ENCODE results near the gene IREB2. TPM values are rescaled to one million over a fixed set of nuclear protein-coding genes. Genes with fewer than 3 reads are reported as not detected.
A peak's percentile ranks its signal among the peaks of the same experiment; 100 is the strongest.

Gene IREB2
- total RNA-seq = 10 to 100 TPM; 33.9 to 49.4 TPM
- polyA plus RNA-seq = 10 to 100 TPM in 1 of 2 donors, 1 to 10 TPM in 1; 7.9 to 10.1 TPM
- long read RNA-seq, donor 1, full-length matches to known transcripts = 1 of 12 reads
- long read RNA-seq, donor 1, partial matches to known transcripts = 6 of 12 reads
- long read RNA-seq, donor 1, other reads (novel, unspliced or antisense) = 5 of 12 reads
- long read RNA-seq, donor 2, full-length matches to known transcripts = 5 of 14 reads
- long read RNA-seq, donor 2, partial matches to known transcripts = 3 of 14 reads
- long read RNA-seq, donor 2, other reads (novel, unspliced or antisense) = 6 of 14 reads

- Histone ChIP-seq H3K4me1 (ENCODE audit: control insufficient read depth in 1 of 2, insufficient read depth in 2 of 2, low read length in 2 of 2) (no peaks in the 10 kb centered on the region), H3K9me3 (ENCODE audit: control insufficient read depth, low read length) (no peaks in the 10 kb centered on the region), H3K36me3 (ENCODE audit: control insufficient read depth in 1 of 2, insufficient read depth in 2 of 2, low read length in 1 of 2) (peaks cover 0 to 4% of the 10 kb centered on the region in 2 donors), H3K27me3 (ENCODE audit: control insufficient read depth in 1 of 2, insufficient read depth in 2 of 2, low read length in 1 of 2) (no peaks in the 10 kb centered on the region), H3K4me3 (ENCODE audit: low read length in 2 of 2) (peak within 1 kb of the TSS; percentile 71 to 93), H3K27ac (ENCODE audit: low read depth in 1 of 2, low read length in 2 of 2) (peak within 1 kb of the TSS; percentile 78)
- DNase-seq (peak; percentile 98), ATAC-seq (ENCODE audit: low FRiP score) (peak; percentile 99)
- intact Hi-C loops (cut with DNase I) = loop anchor here in 1 of 2 donors (5.0 to 10.0 kb wide), 2 partner anchors 104 to 173 kb away; partner anchors contain the start of genes DNAJA4 and PSMA4
- 0% methylated on average over 67 to 78 of the region's 78 CpGs for WGBS, 2 donors
Measured at GRCh38 chr15:78437762-78438618, at the start of gene IREB2. Gene IREB2 (plus strand): TSS chr15:78438216. CDS start chr15:78438338, 122 bp downstream.

GRCh38 chr15:78388865-78389264, 49.2 kb upstream of the IREB2 start:
- H3K36me3 ChIP-seq (ENCODE audit: control insufficient read depth in 1 of 2, insufficient read depth in 2 of 2, low read length in 1 of 2) = no peaks in the 10 kb centered on the region
- no peak overlapping the region for H3K4me3 ChIP-seq (ENCODE audit: low read length in 2 of 2)
- H3K27ac ChIP-seq (ENCODE audit: low read depth in 1 of 2, low read length in 2 of 2) = no peak overlapping the region
- H3K4me1 ChIP-seq (ENCODE audit: control insufficient read depth in 1 of 2, insufficient read depth in 2 of 2, low read length in 2 of 2) = no peaks in the 10 kb centered on the region
- intact Hi-C loops (cut with DNase I) = no loop called here
- WGBS, 2 donors = 73 to 79% methylated on average over 12 of the region's 12 CpGs
- DNase-seq = peak in 1 of 2 donors; percentile 19
- ATAC-seq (ENCODE audit: low FRiP score) = no peak
- no peaks in the 10 kb centered on the region for H3K27me3 ChIP-seq (ENCODE audit: control insufficient read depth in 1 of 2, insufficient read depth in 2 of 2, low read length in 1 of 2)
- no peaks in the 10 kb centered on the region for H3K9me3 ChIP-seq (ENCODE audit: control insufficient read depth, low read length)

GRCh38 chr15:78389322-78389721, 48.7 kb upstream of the IREB2 start:
- intact Hi-C loops (cut with DNase I) = no loop called here
- peak in 1 of 2 donors; percentile 43 for DNase-seq
- ATAC-seq (ENCODE audit: low FRiP score) = no peak
- Histone ChIP-seq H3K4me3 (ENCODE audit: low read length in 2 of 2) (no peak overlapping the region), H3K36me3 (ENCODE audit: control insufficient read depth in 1 of 2, insufficient read depth in 2 of 2, low read length in 1 of 2) (no peaks in the 10 kb centered on the region), H3K27ac (ENCODE audit: low read depth in 1 of 2, low read length in 2 of 2) (no peak overlapping the region), H3K4me1 (ENCODE audit: control insufficient read depth in 1 of 2, insufficient read depth in 2 of 2, low read length in 2 of 2) (no peaks in the 10 kb centered on the region), H3K27me3 (ENCODE audit: control insufficient read depth in 1 of 2, insufficient read depth in 2 of 2, low read length in 1 of 2) (no peaks in the 10 kb centered on the region), H3K9me3 (ENCODE audit: control insufficient read depth, low read length) (no peaks in the 10 kb centered on the region)
- WGBS, 2 donors = 23 to 38% methylated on average over 7 of the region's 7 CpGs

- Histone ChIP-seq H3K4me3 (ENCODE audit: low read length in 2 of 2) (no peak overlapping the region), H3K4me1 (ENCODE audit: control insufficient read depth in 1 of 2, insufficient read depth in 2 of 2, low read length in 2 of 2) (no peaks in the 10 kb centered on the region), H3K9me3 (ENCODE audit: control insufficient read depth, low read length) (no peaks in the 10 kb centered on the region), H3K36me3 (ENCODE audit: control insufficient read depth in 1 of 2, insufficient read depth in 2 of 2, low read length in 1 of 2) (no peaks in the 10 kb centered on the region), H3K27me3 (ENCODE audit: control insufficient read depth in 1 of 2, insufficient read depth in 2 of 2, low read length in 1 of 2) (no peaks in the 10 kb centered on the region), H3K27ac (ENCODE audit: low read depth in 1 of 2, low read length in 2 of 2) (no peak overlapping the region)
- DNase-seq = no peak
- intact Hi-C loops (cut with DNase I) = no loop called here
- WGBS, 2 donors = 87 to 90% methylated on average over 2 of the region's 2 CpGs
- ATAC-seq (ENCODE audit: low FRiP score) = no peak
Measured at GRCh38 chr15:78389738-78390137, 48.3 kb upstream of the IREB2 start.

- WGBS, 2 donors = 86 to 97% methylated on average over 1 of the region's 1 CpG
- Histone ChIP-seq H3K27me3 (ENCODE audit: control insufficient read depth in 1 of 2, insufficient read depth in 2 of 2, low read length in 1 of 2) (no peaks in the 10 kb centered on the region), H3K4me1 (ENCODE audit: control insufficient read depth in 1 of 2, insufficient read depth in 2 of 2, low read length in 2 of 2) (no peaks in the 10 kb centered on the region), H3K4me3 (ENCODE audit: low read length in 2 of 2) (no peak overlapping the region), H3K27ac (ENCODE audit: low read depth in 1 of 2, low read length in 2 of 2) (no peak overlapping the region), H3K9me3 (ENCODE audit: control insufficient read depth, low read length) (no peaks in the 10 kb centered on the region), H3K36me3 (ENCODE audit: control insufficient read depth in 1 of 2, insufficient read depth in 2 of 2, low read length in 1 of 2) (no peaks in the 10 kb centered on the region)
- intact Hi-C loops (cut with DNase I) = no loop called here
- peak in 1 of 2 donors; percentile 9 for DNase-seq
- ATAC-seq (ENCODE audit: low FRiP score) = no peak
Measured at GRCh38 chr15:78390242-78390641, 47.8 kb upstream of the IREB2 start.

GRCh38 chr15:78390826-78391225, 47.2 kb upstream of the IREB2 start:
- DNase-seq = peak in 1 of 2 donors; percentile 15

GRCh38 chr15:78391781-78392180, 46.2 kb upstream of the IREB2 start:
- no peak overlapping the region for H3K4me3 ChIP-seq (ENCODE audit: low read length in 2 of 2)
- no peak overlapping the region for H3K27ac ChIP-seq (ENCODE audit: low read depth in 1 of 2, low read length in 2 of 2)
- 94 to 100% methylated on average over 3 of the region's 3 CpGs for WGBS, 2 donors
- ATAC-seq (ENCODE audit: low FRiP score) = no peak
- intact Hi-C loops (cut with DNase I) = no loop called here
- no peaks in the 10 kb centered on the region for H3K27me3 ChIP-seq (ENCODE audit: control insufficient read depth in 1 of 2, insufficient read depth in 2 of 2, low read length in 1 of 2)
- DNase-seq = peak in 1 of 2 donors; percentile 35
- no peaks in the 10 kb centered on the region for H3K4me1 ChIP-seq (ENCODE audit: control insufficient read depth in 1 of 2, insufficient read depth in 2 of 2, low read length in 2 of 2)
- H3K36me3 ChIP-seq (ENCODE audit: control insufficient read depth in 1 of 2, insufficient read depth in 2 of 2, low read length in 1 of 2) = no peaks in the 10 kb centered on the region
- H3K9me3 ChIP-seq (ENCODE audit: control insufficient read depth, low read length) = no peaks in the 10 kb centered on the region

More at GRCh38 chr15:78390826-78391225, 47.2 kb upstream of the IREB2 start:
- ATAC-seq (ENCODE audit: low FRiP score) = no peak
- no peaks in the 10 kb centered on the region for H3K9me3 ChIP-seq (ENCODE audit: control insufficient read depth, low read length)
- H3K4me1 ChIP-seq (ENCODE audit: control insufficient read depth in 1 of 2, insufficient read depth in 2 of 2, low read length in 2 of 2) = no peaks in the 10 kb centered on the region
- H3K27ac ChIP-seq (ENCODE audit: low read depth in 1 of 2, low read length in 2 of 2) = no peak overlapping the region
- no peaks in the 10 kb centered on the region for H3K27me3 ChIP-seq (ENCODE audit: control insufficient read depth in 1 of 2, insufficient read depth in 2 of 2, low read length in 1 of 2)
- 57 to 65% methylated on average over 3 of the region's 3 CpGs for WGBS, 2 donors
- H3K4me3 ChIP-seq (ENCODE audit: low read length in 2 of 2) = no peak overlapping the region
- no peaks in the 10 kb centered on the region for H3K36me3 ChIP-seq (ENCODE audit: control insufficient read depth in 1 of 2, insufficient read depth in 2 of 2, low read length in 1 of 2)
- intact Hi-C loops (cut with DNase I) = no loop called here

- DNase-seq (peak in 1 of 2 donors; percentile 10), ATAC-seq (ENCODE audit: low FRiP score) (no peak)
- H3K4me3 ChIP-seq (ENCODE audit: low read length in 2 of 2) = no peak overlapping the region
- 68 to 71% methylated on average over 4 of the region's 4 CpGs for WGBS, 2 donors
- no peaks in the 10 kb centered on the region for H3K36me3 ChIP-seq (ENCODE audit: control insufficient read depth in 1 of 2, insufficient read depth in 2 of 2, low read length in 1 of 2)
- H3K9me3 ChIP-seq (ENCODE audit: control insufficient read depth, low read length) = no peaks in the 10 kb centered on the region
- no peaks in the 10 kb centered on the region for H3K4me1 ChIP-seq (ENCODE audit: control insufficient read depth in 1 of 2, insufficient read depth in 2 of 2, low read length in 2 of 2)
- H3K27me3 ChIP-seq (ENCODE audit: control insufficient read depth in 1 of 2, insufficient read depth in 2 of 2, low read length in 1 of 2) = no peaks in the 10 kb centered on the region
- no peak overlapping the region for H3K27ac ChIP-seq (ENCODE audit: low read depth in 1 of 2, low read length in 2 of 2)
- intact Hi-C loops (cut with DNase I) = no loop called here
Measured at GRCh38 chr15:78392430-78392829, 45.6 kb upstream of the IREB2 start.

Measured in aorta (tissue), 5 donors.